Esophagus squamous epithelium (tissue), 5 donors: Measurements from ENCODE around the gene LRG1. TPM values are rescaled to one million over a fixed set of nuclear protein-coding genes. Genes with fewer than 3 reads are reported as not detected.

Experiments
- DNase-seq: peaks from one replicate; lab custom pipeline; 2025; lab: John Stamatoyannopoulos, UW
- H3K27ac ChIP-seq, 4 donors: fragments of 200-600 bp; sonication (generic); one replicate each; pipeline ENCODE4 v1.5.1; 2016 to 2019; ENCODE audit warnings: mild to moderate bottlenecking in 1 of 4
- H3K27me3 ChIP-seq, 4 donors: fragments of 200-600 bp; sonication (generic); 1 replicate in 3 of 4; 2 replicates in 1 of 4; pipeline versions ENCODE4 v1.5.1 to v1.6.0; 2017 to 2021; ENCODE audit warnings: antibody characterized with exemption in 1 of 4
- H3K36me3 ChIP-seq, 3 donors: fragments of 200-600 bp; sonication (generic); one replicate each; pipeline ENCODE4 v1.5.1; 2016 to 2019
- H3K4me1 ChIP-seq, 3 donors: fragments of 200-600 bp; sonication (generic); one replicate each; pipeline ENCODE4 v1.5.1; 2017 to 2019
- H3K4me3 ChIP-seq, 4 donors: fragments of 200-600 bp; sonication (generic); 1 replicate in 3 of 4; 2 replicates in 1 of 4; pipeline ENCODE4 v1.5.1; 2016 to 2019; ENCODE audit warnings: mild to moderate bottlenecking in 2 of 4, moderate library complexity in 1 of 4
- H3K9me3 ChIP-seq, 3 donors: fragments of 200-600 bp; sonication (generic); one replicate each; pipeline ENCODE4 v1.5.1; 2016 to 2019
- CTCF ChIP-seq, 6 experiments: fragments of 450-650 bp in 4 of 6; fragments of 200-600 bp in 2 of 6; sonication (generic) in 2 of 6; IDR thresholded peaks; one replicate each; pipeline ENCODE4 v1.5.1; 2016 to 2019; ENCODE audit warnings: antibody characterized with exemption in 6 of 6, mild to moderate bottlenecking in 4 of 6, moderate library complexity in 4 of 6
- POLR2A ChIP-seq, 4 donors: fragments of 450-650 bp; IDR thresholded peaks; one replicate each; pipeline ENCODE4 v1.6.1; 2017; ENCODE audit warnings: antibody characterized with exemption in 4 of 4, mild to moderate bottlenecking in 4 of 4, moderate library complexity in 3 of 4
- WGBS, 2 donors: methylation state at CpG; one replicate each; pipeline ENCODE4 v1.1.5; 2018; 5-methylcytosine and 5-hydroxymethylcytosine counted together
- intact Hi-C: fragments of 100-400 bp; cut with DNase I; formaldehyde crosslinking; loops from one replicate; pipeline ENCODE4 v1.15.0; 2022
- total RNA-seq, 4 donors: library from RNA; depleted of rRNA; stranded (reverse); fragments of >200 nt; gene quantifications; one replicate each; pipeline ENCODE4 v1.1.0, GENCODE V29; 2016
- donor health status: DM: yes; HTN: yes; CAD: no.

The LRG1 gene
- total RNA-seq, 4 donors from 2014 or later = 3.8 to 53.0 (median 21.1) TPM

GRCh38 chr19:4506449-4507149, 33.2 kb downstream of the LRG1 start:
- intact Hi-C loops = no loop called here
- Histone ChIP-seq H3K27me3 (no peaks in the 10 kb centered on the region), H3K4me1 (no peaks in the 10 kb centered on the region), H3K36me3 (peaks cover 4 to 45% (median 27%) of the 10 kb centered on the region in 3 donors), H3K4me3 (no peak overlapping the region), H3K27ac (no peak overlapping the region), H3K9me3 (no peaks in the 10 kb centered on the region)
- WGBS, 2 donors = 67 to 77% methylated on average over 5 of the region's 17 CpGs
- no peak for TF ChIP-seq POLR2A (IDR thresholded peaks at IDR 0.05)
- no peak for TF ChIP-seq CTCF (IDR thresholded peaks at IDR 0.05)
- DNase-seq = no peak

GRCh38 chr19:4505570-4506448, 34.0 kb downstream of the LRG1 start:
- no peak for DNase-seq
- Histone ChIP-seq H3K27me3 (no peaks in the 10 kb centered on the region), H3K9me3 (no peaks in the 10 kb centered on the region), H3K36me3 (peaks cover 8 to 53% (median 35%) of the 10 kb centered on the region in 3 donors), H3K27ac (no peak overlapping the region), H3K4me3 (no peak overlapping the region), H3K4me1 (no peaks in the 10 kb centered on the region)
- 87 to 95% methylated on average over 18 to 33 of the region's 34 CpGs for WGBS, 2 donors
- intact Hi-C loops = no loop called here
- TF ChIP-seq CTCF (IDR thresholded peaks at IDR 0.05) = no peak
- TF ChIP-seq POLR2A (IDR thresholded peaks at IDR 0.05) = no peak

- no peak overlapping the region for H3K4me3 ChIP-seq
- no peaks in the 10 kb centered on the region for H3K4me1 ChIP-seq
- H3K9me3 ChIP-seq = no peaks in the 10 kb centered on the region
- 70 to 81% methylated on average over 5 to 15 of the region's 15 CpGs for WGBS, 2 donors
- H3K27ac ChIP-seq = no peak overlapping the region
- TF ChIP-seq POLR2A (IDR thresholded peaks at IDR 0.05) (no peak), CTCF (IDR thresholded peaks at IDR 0.05) (no peak)
- no peaks in the 10 kb centered on the region for H3K27me3 ChIP-seq
- no peak for DNase-seq
- peaks cover 8 to 61% (median 38%) of the 10 kb centered on the region in 3 donors for H3K36me3 ChIP-seq
- intact Hi-C loops = no loop called here
These were observed 34.8 kb downstream of the LRG1 start for GRCh38 chr19:4504891-4505569.

- intact Hi-C loops = no loop called here
- no peak overlapping the region for H3K4me3 ChIP-seq
- WGBS, 2 donors = 57 to 65% methylated on average over 4 to 5 of the region's 23 CpGs
- H3K9me3 ChIP-seq = no peaks in the 10 kb centered on the region
- TF ChIP-seq CTCF (IDR thresholded peaks at IDR 0.05) = no peak
- TF ChIP-seq POLR2A (IDR thresholded peaks at IDR 0.05) = no peak
- H3K36me3 ChIP-seq = peaks cover 8 to 68% (median 38%) of the 10 kb centered on the region in 3 donors
- H3K4me1 ChIP-seq = no peaks in the 10 kb centered on the region
- H3K27me3 ChIP-seq = no peaks in the 10 kb centered on the region
- DNase-seq = no peak
- no peak overlapping the region for H3K27ac ChIP-seq
These were observed 35.5 kb downstream of the LRG1 start for GRCh38 chr19:4504297-4504701.
